GM08714 (cell line): ENCODE data around the gene FAM234A.
"Not testable (repeated sequence)": the region's sequence is repeated elsewhere in the genome, so short reads cannot be mapped to it uniquely, and the experiment has no call there.

Experiments
- H3K4me3 ChIP-seq: fragments of 200-500 bp; sonication (Bioruptor generic); 2 replicates; pipeline ENCODE4 v1.5.1; 2014; ENCODE audit warnings: mild to moderate bottlenecking, low read length, inconsistent platforms
- ZNF274 ChIP-seq: IDR thresholded peaks from 2 replicates; pipeline ENCODE4 v1.6.1; 2012; ENCODE audit warnings: mild to moderate bottlenecking, low read depth, low read length

The FAM234A gene

GRCh38 chr16:253833-254232 is 19.2 kb downstream of the FAM234A start:
- no peak overlapping the region for H3K4me3 ChIP-seq
- no peak for TF ChIP-seq ZNF274

- no peak for TF ChIP-seq ZNF274
Measured at GRCh38 chr16:254461-254860, 19.8 kb downstream of the FAM234A start.

GRCh38 chr16:255183-255582 is 20.6 kb downstream of the FAM234A start:
- H3K4me3 ChIP-seq, result no peak overlapping the region
- TF ChIP-seq ZNF274, result no peak

More at GRCh38 chr16:254461-254860, 19.8 kb downstream of the FAM234A start:
- no peak overlapping the region for H3K4me3 ChIP-seq

- not testable (repeated sequence) for H3K4me3 ChIP-seq
Measured at GRCh38 chr16:258091-258490, 23.5 kb downstream of the FAM234A start.

GRCh38 chr16:259226-259625 is 24.6 kb downstream of the FAM234A start:
- no peak overlapping the region for H3K4me3 ChIP-seq
- no peak for TF ChIP-seq ZNF274

- no peak overlapping the region for H3K4me3 ChIP-seq
- TF ChIP-seq ZNF274, result no peak
Measured at GRCh38 chr16:259814-260253, 25.2 kb downstream of the FAM234A start.

GRCh38 chr16:260326-260725 is 25.7 kb downstream of the FAM234A start:
- H3K4me3 ChIP-seq, result no peak overlapping the region
- TF ChIP-seq ZNF274, result no peak

- no peak overlapping the region for H3K4me3 ChIP-seq
- no peak for TF ChIP-seq ZNF274
Measured at GRCh38 chr16:261031-261691, 26.5 kb downstream of the FAM234A start.

- no peak overlapping the region for H3K4me3 ChIP-seq
- TF ChIP-seq ZNF274, result no peak
Measured at GRCh38 chr16:262121-262745, 27.6 kb downstream of the FAM234A start.

- H3K4me3 ChIP-seq, result no peak overlapping the region
- TF ChIP-seq ZNF274, result no peak
Measured at GRCh38 chr16:263182-263774, 28.7 kb downstream of the FAM234A start.

- no peak overlapping the region for H3K4me3 ChIP-seq
- TF ChIP-seq ZNF274, result no peak
Measured at GRCh38 chr16:263944-264343, 29.3 kb downstream of the FAM234A start.

GRCh38 chr16:264440-264951 is 29.9 kb downstream of the FAM234A start:
- no peak for TF ChIP-seq ZNF274
- H3K4me3 ChIP-seq, result no peak overlapping the region

- TF ChIP-seq ZNF274, result no peak
- no peak overlapping the region for H3K4me3 ChIP-seq
Measured at GRCh38 chr16:265002-265529, 30.4 kb downstream of the FAM234A start.

GRCh38 chr16:265711-266110 is 31.1 kb downstream of the FAM234A start:
- H3K4me3 ChIP-seq, result no peak overlapping the region

GRCh38 chr16:266258-267164 is 31.9 kb downstream of the FAM234A start:
- no peak for TF ChIP-seq ZNF274
- H3K4me3 ChIP-seq, result no peak overlapping the region

More at GRCh38 chr16:265711-266110, 31.1 kb downstream of the FAM234A start:
- TF ChIP-seq ZNF274, result no peak

- not testable (repeated sequence) for H3K4me3 ChIP-seq
Measured at GRCh38 chr16:267562-267961, 32.9 kb downstream of the FAM234A start.
